ENCODE data around the gene CAND1.

DNA sequence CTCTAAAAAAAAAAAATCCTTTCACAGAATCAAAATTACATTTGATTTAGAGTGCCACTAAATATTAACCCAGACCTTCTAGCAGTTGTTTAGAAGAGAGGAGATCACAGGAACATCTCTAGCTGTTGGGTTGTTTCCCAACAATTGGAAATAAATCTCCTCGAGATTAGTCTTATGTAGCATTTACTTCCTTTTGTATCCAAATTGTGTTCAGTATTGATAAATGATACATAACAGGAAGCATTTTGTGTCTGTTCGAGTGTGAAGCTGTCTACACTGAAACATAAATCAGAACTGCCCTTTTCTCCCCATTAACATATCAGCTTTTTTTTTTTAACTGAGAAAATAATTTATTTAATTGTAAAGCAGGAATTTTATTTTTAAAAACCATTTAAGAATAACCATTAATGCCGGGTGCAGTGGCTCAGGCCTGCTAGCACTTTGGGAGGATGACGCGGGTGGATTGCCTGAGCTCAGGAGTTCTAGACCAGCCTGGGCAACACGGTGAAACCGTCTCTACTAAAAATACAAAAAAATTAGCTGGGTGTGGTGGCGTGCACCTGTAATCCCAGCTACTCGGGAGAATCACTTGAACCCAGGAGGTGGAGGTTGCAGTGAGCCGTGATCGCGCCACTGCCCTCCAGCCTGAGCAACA, 14.7 kb upstream of the CAND1 start:
- TF ChIP-seq POLR2A (IDR thresholded peaks at IDR 0.05; ENCODE audit: extremely low read depth, insufficient read length) (no peak), MYC (IDR thresholded peaks at IDR 0.05; ENCODE audit: low read depth, low read length) (no peak)
- TF ChIP-seq, protein P1, sequence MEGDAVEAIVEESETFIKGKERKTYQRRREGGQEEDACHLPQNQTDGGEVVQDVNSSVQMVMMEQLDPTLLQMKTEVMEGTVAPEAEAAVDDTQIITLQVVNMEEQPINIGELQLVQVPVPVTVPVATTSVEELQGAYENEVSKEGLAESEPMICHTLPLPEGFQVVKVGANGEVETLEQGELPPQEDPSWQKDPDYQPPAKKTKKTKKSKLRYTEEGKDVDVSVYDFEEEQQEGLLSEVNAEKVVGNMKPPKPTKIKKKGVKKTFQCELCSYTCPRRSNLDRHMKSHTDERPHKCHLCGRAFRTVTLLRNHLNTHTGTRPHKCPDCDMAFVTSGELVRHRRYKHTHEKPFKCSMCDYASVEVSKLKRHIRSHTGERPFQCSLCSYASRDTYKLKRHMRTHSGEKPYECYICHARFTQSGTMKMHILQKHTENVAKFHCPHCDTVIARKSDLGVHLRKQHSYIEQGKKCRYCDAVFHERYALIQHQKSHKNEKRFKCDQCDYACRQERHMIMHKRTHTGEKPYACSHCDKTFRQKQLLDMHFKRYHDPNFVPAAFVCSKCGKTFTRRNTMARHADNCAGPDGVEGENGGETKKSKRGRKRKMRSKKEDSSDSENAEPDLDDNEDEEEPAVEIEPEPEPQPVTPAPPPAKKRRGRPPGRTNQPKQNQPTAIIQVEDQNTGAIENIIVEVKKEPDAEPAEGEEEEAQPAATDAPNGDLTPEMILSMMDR (IDR thresholded peaks at IDR 0.05; ENCODE audit: low read depth, low read length) = no peak
- TF ChIP-seq, protein P2, sequence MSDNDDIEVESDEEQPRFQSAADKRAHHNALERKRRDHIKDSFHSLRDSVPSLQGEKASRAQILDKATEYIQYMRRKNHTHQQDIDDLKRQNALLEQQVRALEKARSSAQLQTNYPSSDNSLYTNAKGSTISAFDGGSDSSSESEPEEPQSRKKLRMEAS (IDR thresholded peaks at IDR 0.05; ENCODE audit: low read depth, low read length) = no peak
